K562 (cell line): Measurements from ENCODE around the gene CLEC18A. TPM values are rescaled to one million over a fixed set of nuclear protein-coding genes. Genes with fewer than 3 reads are reported as not detected.

ENCODE experiments used
- CTCF ChIP-seq, 3 experiments: IDR thresholded peaks in 2 of 3; conservative IDR thresholded peaks in 1 of 3; 2 replicates each; pipeline ENCODE4 v1.5.1; 2011 to 2012; ENCODE audit warnings: low read length in 3 of 3, mild to moderate bottlenecking in 3 of 3, control low read depth in 2 of 3, improper control_type of control experiment in 1 of 3, inconsistent platforms in 1 of 3, low read depth in 1 of 3, mixed read lengths in 1 of 3, moderate library complexity in 1 of 3; ENCODE audit not compliant: insufficient read depth in 2 of 3
- DEAF1 ChIP-seq: fragments of 450-650 bp; formaldehyde crosslinking; IDR thresholded peaks from 2 replicates; pipeline ENCODE4 v1.4.0; 2020; ENCODE audit warnings: mild to moderate bottlenecking, moderate library complexity
- DNMT1 ChIP-seq: fragments of 450-650 bp; IDR thresholded peaks from 2 replicates; pipeline ENCODE4 v1.6.1; 2016; ENCODE audit warnings: antibody characterized with exemption, mild to moderate bottlenecking
- ETV6 ChIP-seq, 3 experiments: fragments of 150-350 bp in 1 of 3; sonication (generic) in 1 of 3; formaldehyde crosslinking in 1 of 3; IDR thresholded peaks; 2 replicates each; pipeline versions ENCODE4 v1.6.1 to v1.8.0; 2014 to 2022; ENCODE audit warnings: borderline replicate concordance in 2 of 3, low read depth in 2 of 3, antibody characterized with exemption in 1 of 3, low read length in 1 of 3, mild to moderate bottlenecking in 1 of 3, missing genetic modification reagents in 1 of 3
- MAZ ChIP-seq, 2 experiments: fragments of 450-650 bp in 1 of 2; sonication (generic) in 1 of 2; formaldehyde crosslinking; IDR thresholded peaks in 1 of 2; conservative IDR thresholded peaks in 1 of 2; 2 replicates each; pipeline versions ENCODE4 v1.4.0 to v1.5.0; 2020; ENCODE audit warnings: mild to moderate bottlenecking in 1 of 2, missing genetic modification reagents in 1 of 2
- MCM2 ChIP-seq: fragments of 450-650 bp; IDR thresholded peaks from 2 replicates; pipeline ENCODE4 v1.6.1; 2017; ENCODE audit warnings: low read depth, mild to moderate bottlenecking
- NR2C2 ChIP-seq, 2 experiments: fragments of 200-800 bp in 1 of 2; sonication (Bioruptor generic) in 1 of 2; sonication (generic) in 1 of 2; formaldehyde crosslinking in 1 of 2; IDR thresholded peaks; 2 replicates each; pipeline versions ENCODE4 v1.6.1 to v1.8.0; 2016 to 2022; ENCODE audit warnings: mild to moderate bottlenecking in 1 of 2, missing compliant biosample characterization in 1 of 2, missing genetic modification characterization in 1 of 2, missing genetic modification reagents in 1 of 2
- STAG1 ChIP-seq: sonication (generic); formaldehyde crosslinking; IDR thresholded peaks from 2 replicates; pipeline ENCODE4 v1.5.0; 2020; ENCODE audit warnings: missing genetic modification reagents, borderline replicate concordance
- UBTF ChIP-seq, 2 experiments: IDR thresholded peaks; 2 replicates each; pipeline ENCODE4 v1.6.1; 2012; ENCODE audit warnings: improper control_type of control experiment in 2 of 2, low read depth in 2 of 2, low read length in 2 of 2, borderline replicate concordance in 1 of 2
- ZBTB11 ChIP-seq, 3 experiments: fragments of 200-800 bp in 1 of 3; fragments of 250-450 bp in 1 of 3; fragments of 450-650 bp in 1 of 3; sonication (Bioruptor Pico) in 1 of 3; sonication (Bioruptor generic) in 1 of 3; formaldehyde crosslinking in 1 of 3; IDR thresholded peaks; 2 replicates each; pipeline versions ENCODE4 v1.6.1 to v1.8.0; 2016 to 2022; ENCODE audit warnings: mild to moderate bottlenecking in 2 of 3, missing genetic modification characterization in 2 of 3, missing compliant biosample characterization in 1 of 3, moderate library complexity in 1 of 3
- ZBTB49 ChIP-seq: sonication (generic); formaldehyde crosslinking; IDR thresholded peaks from 2 replicates; pipeline ENCODE4 v1.8.0; 2022; ENCODE audit warnings: missing genetic modification reagents, mild to moderate bottlenecking, borderline replicate concordance
- polyA plus RNA-seq, 8 experiments: library from polyadenylated mRNA; depleted of rRNA in 4 of 8; stranded (reverse) in 5 of 8; unstranded in 3 of 8; fragments of >200 nt; fragmentation: Nextera tagmentation in 2 of 8; fragmentation: Illumina TruSeq in 1 of 8; extraction: Ambion mirVana in 2 of 8; extraction: Trizol in 1 of 8; gene quantifications; 2 replicates each; pipeline versions ENCODE4 v1.2.1 to v1.2.3, GENCODE V29; 2011 to 2014; ENCODE audit warnings: inconsistent platforms in 1 of 8, missing spikeins in 1 of 8
- total RNA-seq, 7 experiments: library from RNA; depleted of rRNA in 6 of 7; stranded (reverse); fragments of >200 nt in 6 of 7; fragmentation: Illumina TruSeq in 2 of 7; extraction: Trizol in 2 of 7; gene quantifications; 2 replicates each; pipeline versions ENCODE4 v1.2.1 to v1.2.3, GENCODE V29; 2011 to 2021; ENCODE audit warnings: low replicate concordance in 1 of 7

The CLEC18A gene
- total and polyA plus RNA-seq, 9 of the 15 experiments (the other 6 are each of a cell fraction or from before 2014, with no cell fraction given): 0.08 to 0.33 (median 0.23) TPM; not detected in 2

GRCh38 chr16:69930117-69930776, 20.9 kb upstream of the CLEC18A start (continued):
- TF ChIP-seq MAZ (CRISPR knock-in tag; conservative IDR thresholded peaks at IDR 0.05 in 1 of 2, IDR thresholded peaks at IDR 0.05 in 1 of 2): 0 out of 4 replicates have a peak, but pooled peaks of 1 of the 2 experiments have one; percentile 42
- TF ChIP-seq ZBTB11 (CRISPR knock-in tag; IDR thresholded peaks at IDR 0.05): no peak
- TF ChIP-seq DNMT1: no peak
- TF ChIP-seq ETV6 (IDR thresholded peaks at IDR 0.05; ENCODE audit: borderline replicate concordance in 1 of 2, low read depth in 2 of 2, low read length in 1 of 2): no peak
- no peak for TF ChIP-seq ETV6 (CRISPR knock-in tag; IDR thresholded peaks at IDR 0.05; ENCODE audit: borderline replicate concordance)
- peak; percentile 57; the same call in 1 of the 2 replicates for TF ChIP-seq STAG1 (CRISPR knock-in tag)
- TF ChIP-seq DEAF1 (CRISPR knock-in tag): peak; percentile 65
- no peak for TF ChIP-seq UBTF (IDR thresholded peaks at IDR 0.05; ENCODE audit: borderline replicate concordance in 1 of 2, low read depth in 2 of 2, low read length in 2 of 2)
- peak; percentile 71 to 82 (median 75) for TF ChIP-seq CTCF (IDR thresholded peaks at IDR 0.05 in 2 of 3, conservative IDR thresholded peaks at IDR 0.05 in 1 of 3; ENCODE audit: insufficient read depth in 2 of 3, low read depth in 1 of 3, low read length in 3 of 3)
- no peak for TF ChIP-seq MCM2
- no peak for TF ChIP-seq ZBTB49 (CRISPR knock-in tag)
- no peak for TF ChIP-seq NR2C2 (CRISPR knock-in tag; IDR thresholded peaks at IDR 0.05)
- TF ChIP-seq NR2C2 (tag; IDR thresholded peaks at IDR 0.05): no peak
